HepG2 (cell line): ENCODE results near the gene OPRL1. TPM values are rescaled to one million over a fixed set of nuclear protein-coding genes. Genes with fewer than 3 reads are reported as not detected.

Experiments used
- BRCA1 ChIP-seq: sonication (generic); formaldehyde crosslinking; IDR thresholded peaks from 2 replicates; pipeline ENCODE4 v1.4.0; 2020; ENCODE audit warnings: missing genetic modification reagents
- HNRNPLL ChIP-seq: fragments of 200-400 bp; formaldehyde crosslinking; IDR thresholded peaks from 2 replicates; pipeline ENCODE4 v1.6.1; 2017; ENCODE audit warnings: mild to moderate bottlenecking, low read depth, low read length; ENCODE audit not compliant: poor library complexity, severe bottlenecking
- MIER2 ChIP-seq: IDR thresholded peaks from 2 replicates; pipeline ENCODE4 v1.6.1; 2016; ENCODE audit warnings: missing biosample characterization, missing genetic modification reagents
- MIXL1 ChIP-seq: IDR thresholded peaks from 2 replicates; pipeline ENCODE4 v1.6.1; 2016
- NCOA5 ChIP-seq: sonication (generic); formaldehyde crosslinking; IDR thresholded peaks from 2 replicates; pipeline ENCODE4 v1.4.0; 2020; ENCODE audit warnings: missing genetic modification reagents
- SIX4 ChIP-seq: sonication (generic); formaldehyde crosslinking; IDR thresholded peaks from 2 replicates; pipeline ENCODE4 v1.4.0; 2020; ENCODE audit warnings: missing genetic modification reagents
- SMARCE1 ChIP-seq: fragments of 450-650 bp; IDR thresholded peaks from 2 replicates; pipeline ENCODE4 v1.6.1; 2017; ENCODE audit warnings: borderline replicate concordance
- ZNF264 ChIP-seq: sonication (generic); formaldehyde crosslinking; IDR thresholded peaks from 2 replicates; pipeline ENCODE4 v1.4.0; 2020; ENCODE audit warnings: missing genetic modification reagents
- polyA plus RNA-seq, 8 experiments: library from polyadenylated mRNA; depleted of rRNA in 3 of 8; stranded (reverse) in 7 of 8; unstranded in 1 of 8; fragments of >200 nt; fragmentation: Illumina TruSeq in 4 of 8; extraction: Trizol in 4 of 8; gene quantifications; 2 replicates each; pipeline versions ENCODE4 v1.2.1 to v1.2.3, GENCODE V29; 2011 to 2016; ENCODE audit warnings: low read depth in 4 of 8, missing spikeins in 1 of 8, mixed read lengths in 1 of 8; ENCODE audit not compliant: insufficient read depth in 1 of 8
- total RNA-seq, 5 experiments: library from RNA; depleted of rRNA; stranded (reverse); fragments of >200 nt; fragmentation: Illumina TruSeq; extraction: Trizol; gene quantifications; 2 replicates each; pipeline ENCODE4 v1.2.3, GENCODE V29; 2016; ENCODE audit warnings: low read depth in 1 of 5
- TF ChIP-seq, protein P1 (sequence below): sonication (generic); formaldehyde crosslinking; IDR thresholded peaks from 2 replicates; pipeline ENCODE4 v1.5.0; 2020; ENCODE audit warnings: missing genetic modification reagents, mild to moderate bottlenecking, borderline replicate concordance
- TF ChIP-seq, protein P2 (sequence below), 2 experiments: sonication (generic) in 1 of 2; formaldehyde crosslinking in 1 of 2; IDR thresholded peaks; 2 replicates each; pipeline versions ENCODE4 v1.6.1 to v1.9.0; 2014 to 2022; ENCODE audit warnings: antibody characterized with exemption in 1 of 2, borderline replicate concordance in 1 of 2, inconsistent platforms in 1 of 2, low read depth in 1 of 2, missing genetic modification reagents in 1 of 2
- TF ChIP-seq, protein P3 (sequence below): sonication (generic); formaldehyde crosslinking; IDR thresholded peaks from 2 replicates; pipeline ENCODE4 v1.8.0; 2022; ENCODE audit warnings: mild to moderate bottlenecking, missing genetic modification reagents, moderate library complexity
- TF ChIP-seq, protein P4 (sequence below): sonication (generic); formaldehyde crosslinking; IDR thresholded peaks from 2 replicates; pipeline ENCODE4 v1.5.0; 2020; ENCODE audit warnings: mild to moderate bottlenecking, missing genetic modification reagents, borderline replicate concordance

The OPRL1 gene
- total and polyA plus RNA-seq, 2 of the 13 experiments (the other 11 are each of a cell fraction or from before 2014, with no cell fraction given): 0.35 to 0.71 TPM

DNA sequence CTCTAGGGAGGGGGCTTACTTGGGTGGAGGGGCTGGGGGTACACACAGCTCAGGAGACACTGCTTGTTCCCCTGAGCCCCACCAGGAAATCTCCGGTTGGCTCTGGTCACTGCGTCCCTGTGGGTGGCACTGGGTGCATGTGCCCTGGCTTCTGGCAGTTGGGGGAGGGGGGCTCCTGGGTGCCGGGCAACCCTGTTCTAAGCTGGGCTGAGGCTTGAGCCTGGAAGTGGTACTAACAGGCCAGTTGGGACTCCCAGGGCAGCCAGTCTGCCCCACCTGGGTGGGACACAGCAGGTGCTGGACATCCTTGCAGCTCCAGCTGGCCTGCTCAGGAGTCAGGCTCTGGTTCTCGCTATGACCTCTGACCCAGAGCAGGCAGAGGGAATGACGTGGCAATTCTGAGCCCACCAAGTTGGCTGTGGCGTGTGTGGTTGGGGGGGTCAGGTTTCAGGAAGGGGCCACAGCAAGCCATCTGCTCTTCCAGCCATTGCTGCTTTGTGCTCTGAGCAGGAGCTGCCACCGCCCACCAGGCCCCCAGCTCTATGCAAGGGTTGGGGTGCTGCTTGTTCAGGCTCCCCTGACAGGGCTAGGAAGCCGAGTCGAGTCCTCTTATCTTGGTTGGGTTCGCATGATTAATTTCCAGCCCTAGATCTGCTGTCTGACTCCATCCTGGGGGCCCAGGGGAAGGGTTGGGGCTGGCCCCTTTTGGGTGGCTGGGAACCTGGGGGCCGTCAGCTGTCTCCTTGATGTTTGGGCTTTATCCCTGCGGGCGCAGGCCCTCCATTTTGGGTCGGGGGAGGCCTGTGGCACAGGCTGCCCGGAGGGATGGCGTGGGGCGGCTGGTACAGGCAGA lies 43.3 kb upstream of the OPRL1 start (continued):
- TF ChIP-seq, protein P1, sequence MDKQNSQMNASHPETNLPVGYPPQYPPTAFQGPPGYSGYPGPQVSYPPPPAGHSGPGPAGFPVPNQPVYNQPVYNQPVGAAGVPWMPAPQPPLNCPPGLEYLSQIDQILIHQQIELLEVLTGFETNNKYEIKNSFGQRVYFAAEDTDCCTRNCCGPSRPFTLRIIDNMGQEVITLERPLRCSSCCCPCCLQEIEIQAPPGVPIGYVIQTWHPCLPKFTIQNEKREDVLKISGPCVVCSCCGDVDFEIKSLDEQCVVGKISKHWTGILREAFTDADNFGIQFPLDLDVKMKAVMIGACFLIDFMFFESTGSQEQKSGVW (CRISPR knock-in tag): no peak
- TF ChIP-seq, protein P2, sequence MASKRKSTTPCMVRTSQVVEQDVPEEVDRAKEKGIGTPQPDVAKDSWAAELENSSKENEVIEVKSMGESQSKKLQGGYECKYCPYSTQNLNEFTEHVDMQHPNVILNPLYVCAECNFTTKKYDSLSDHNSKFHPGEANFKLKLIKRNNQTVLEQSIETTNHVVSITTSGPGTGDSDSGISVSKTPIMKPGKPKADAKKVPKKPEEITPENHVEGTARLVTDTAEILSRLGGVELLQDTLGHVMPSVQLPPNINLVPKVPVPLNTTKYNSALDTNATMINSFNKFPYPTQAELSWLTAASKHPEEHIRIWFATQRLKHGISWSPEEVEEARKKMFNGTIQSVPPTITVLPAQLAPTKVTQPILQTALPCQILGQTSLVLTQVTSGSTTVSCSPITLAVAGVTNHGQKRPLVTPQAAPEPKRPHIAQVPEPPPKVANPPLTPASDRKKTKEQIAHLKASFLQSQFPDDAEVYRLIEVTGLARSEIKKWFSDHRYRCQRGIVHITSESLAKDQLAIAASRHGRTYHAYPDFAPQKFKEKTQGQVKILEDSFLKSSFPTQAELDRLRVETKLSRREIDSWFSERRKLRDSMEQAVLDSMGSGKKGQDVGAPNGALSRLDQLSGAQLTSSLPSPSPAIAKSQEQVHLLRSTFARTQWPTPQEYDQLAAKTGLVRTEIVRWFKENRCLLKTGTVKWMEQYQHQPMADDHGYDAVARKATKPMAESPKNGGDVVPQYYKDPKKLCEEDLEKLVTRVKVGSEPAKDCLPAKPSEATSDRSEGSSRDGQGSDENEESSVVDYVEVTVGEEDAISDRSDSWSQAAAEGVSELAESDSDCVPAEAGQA (IDR thresholded peaks at IDR 0.05; ENCODE audit: low read depth): 0 out of 2 replicates have a peak, but pooled peaks have one; percentile 10
- TF ChIP-seq, protein P2 (CRISPR knock-in tag; IDR thresholded peaks at IDR 0.05; ENCODE audit: borderline replicate concordance): no peak
- TF ChIP-seq MIXL1 (CRISPR knock-in tag) (no peak), ZNF264 (CRISPR knock-in tag) (0 out of 2 replicates have a peak, but pooled peaks have one; percentile 17), BRCA1 (CRISPR knock-in tag) (no peak), SIX4 (CRISPR knock-in tag) (peak; percentile 94), MIER2 (CRISPR knock-in tag) (peak; percentile 18; the same call in 1 of the 2 replicates), HNRNPLL (peak; percentile 26), NCOA5 (no peak), SMARCE1 (no peak)
- TF ChIP-seq, protein P3, sequence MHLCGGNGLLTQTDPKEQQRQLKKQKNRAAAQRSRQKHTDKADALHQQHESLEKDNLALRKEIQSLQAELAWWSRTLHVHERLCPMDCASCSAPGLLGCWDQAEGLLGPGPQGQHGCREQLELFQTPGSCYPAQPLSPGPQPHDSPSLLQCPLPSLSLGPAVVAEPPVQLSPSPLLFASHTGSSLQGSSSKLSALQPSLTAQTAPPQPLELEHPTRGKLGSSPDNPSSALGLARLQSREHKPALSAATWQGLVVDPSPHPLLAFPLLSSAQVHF (CRISPR knock-in tag): peak; percentile 16; the same call in 1 of the 2 replicates
- TF ChIP-seq, protein P4, sequence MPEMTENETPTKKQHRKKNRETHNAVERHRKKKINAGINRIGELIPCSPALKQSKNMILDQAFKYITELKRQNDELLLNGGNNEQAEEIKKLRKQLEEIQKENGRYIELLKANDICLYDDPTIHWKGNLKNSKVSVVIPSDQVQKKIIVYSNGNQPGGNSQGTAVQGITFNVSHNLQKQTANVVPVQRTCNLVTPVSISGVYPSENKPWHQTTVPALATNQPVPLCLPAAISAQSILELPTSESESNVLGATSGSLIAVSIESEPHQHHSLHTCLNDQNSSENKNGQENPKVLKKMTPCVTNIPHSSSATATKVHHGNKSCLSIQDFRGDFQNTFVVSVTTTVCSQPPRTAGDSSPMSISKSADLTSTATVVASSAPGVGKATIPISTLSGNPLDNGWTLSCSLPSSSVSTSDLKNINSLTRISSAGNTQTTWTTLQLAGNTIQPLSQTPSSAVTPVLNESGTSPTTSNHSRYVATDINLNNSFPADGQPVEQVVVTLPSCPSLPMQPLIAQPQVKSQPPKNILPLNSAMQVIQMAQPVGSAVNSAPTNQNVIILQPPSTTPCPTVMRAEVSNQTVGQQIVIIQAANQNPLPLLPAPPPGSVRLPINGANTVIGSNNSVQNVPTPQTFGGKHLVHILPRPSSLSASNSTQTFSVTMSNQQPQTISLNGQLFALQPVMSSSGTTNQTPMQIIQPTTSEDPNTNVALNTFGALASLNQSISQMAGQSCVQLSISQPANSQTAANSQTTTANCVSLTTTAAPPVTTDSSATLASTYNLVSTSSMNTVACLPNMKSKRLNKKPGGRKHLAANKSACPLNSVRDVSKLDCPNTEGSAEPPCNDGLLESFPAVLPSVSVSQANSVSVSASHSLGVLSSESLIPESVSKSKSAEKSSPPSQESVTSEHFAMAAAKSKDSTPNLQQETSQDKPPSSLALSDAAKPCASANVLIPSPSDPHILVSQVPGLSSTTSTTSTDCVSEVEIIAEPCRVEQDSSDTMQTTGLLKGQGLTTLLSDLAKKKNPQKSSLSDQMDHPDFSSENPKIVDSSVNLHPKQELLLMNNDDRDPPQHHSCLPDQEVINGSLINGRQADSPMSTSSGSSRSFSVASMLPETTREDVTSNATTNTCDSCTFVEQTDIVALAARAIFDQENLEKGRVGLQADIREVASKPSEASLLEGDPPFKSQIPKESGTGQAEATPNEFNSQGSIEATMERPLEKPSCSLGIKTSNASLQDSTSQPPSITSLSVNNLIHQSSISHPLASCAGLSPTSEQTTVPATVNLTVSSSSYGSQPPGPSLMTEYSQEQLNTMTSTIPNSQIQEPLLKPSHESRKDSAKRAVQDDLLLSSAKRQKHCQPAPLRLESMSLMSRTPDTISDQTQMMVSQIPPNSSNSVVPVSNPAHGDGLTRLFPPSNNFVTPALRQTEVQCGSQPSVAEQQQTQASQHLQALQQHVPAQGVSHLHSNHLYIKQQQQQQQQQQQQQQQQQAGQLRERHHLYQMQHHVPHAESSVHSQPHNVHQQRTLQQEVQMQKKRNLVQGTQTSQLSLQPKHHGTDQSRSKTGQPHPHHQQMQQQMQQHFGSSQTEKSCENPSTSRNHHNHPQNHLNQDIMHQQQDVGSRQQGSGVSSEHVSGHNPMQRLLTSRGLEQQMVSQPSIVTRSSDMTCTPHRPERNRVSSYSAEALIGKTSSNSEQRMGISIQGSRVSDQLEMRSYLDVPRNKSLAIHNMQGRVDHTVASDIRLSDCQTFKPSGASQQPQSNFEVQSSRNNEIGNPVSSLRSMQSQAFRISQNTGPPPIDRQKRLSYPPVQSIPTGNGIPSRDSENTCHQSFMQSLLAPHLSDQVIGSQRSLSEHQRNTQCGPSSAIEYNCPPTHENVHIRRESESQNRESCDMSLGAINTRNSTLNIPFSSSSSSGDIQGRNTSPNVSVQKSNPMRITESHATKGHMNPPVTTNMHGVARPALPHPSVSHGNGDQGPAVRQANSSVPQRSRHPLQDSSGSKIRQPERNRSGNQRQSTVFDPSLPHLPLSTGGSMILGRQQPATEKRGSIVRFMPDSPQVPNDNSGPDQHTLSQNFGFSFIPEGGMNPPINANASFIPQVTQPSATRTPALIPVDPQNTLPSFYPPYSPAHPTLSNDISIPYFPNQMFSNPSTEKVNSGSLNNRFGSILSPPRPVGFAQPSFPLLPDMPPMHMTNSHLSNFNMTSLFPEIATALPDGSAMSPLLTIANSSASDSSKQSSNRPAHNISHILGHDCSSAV (CRISPR knock-in tag): no peak
